ENCODE results near the gene DNAH10. TPM values are rescaled to one million over a fixed set of nuclear protein-coding genes. Genes with fewer than 3 reads are reported as not detected.
A peak's percentile ranks its signal among the peaks of the same experiment; 100 is the strongest.

DNAH10 gene
- total RNA-seq, 1 donor from 2014 or later = not detected

GRCh38 chr12:123754041-123754772 is 7.9 kb upstream of the DNAH10 start:
- Histone ChIP-seq H3K4me3 (no peak overlapping the region), H3K27me3 (ENCODE audit: low read depth) (no peaks in the 10 kb centered on the region), H3K9me3 (replicated peaks) (no peaks in the 10 kb centered on the region), H3K36me3 (peaks cover 86% of the 10 kb centered on the region), H3K4me1 (no peaks in the 10 kb centered on the region), H3K27ac (replicated peaks) (no peak overlapping the region)
- DNase-seq = no peak
- TF ChIP-seq, protein P1, sequence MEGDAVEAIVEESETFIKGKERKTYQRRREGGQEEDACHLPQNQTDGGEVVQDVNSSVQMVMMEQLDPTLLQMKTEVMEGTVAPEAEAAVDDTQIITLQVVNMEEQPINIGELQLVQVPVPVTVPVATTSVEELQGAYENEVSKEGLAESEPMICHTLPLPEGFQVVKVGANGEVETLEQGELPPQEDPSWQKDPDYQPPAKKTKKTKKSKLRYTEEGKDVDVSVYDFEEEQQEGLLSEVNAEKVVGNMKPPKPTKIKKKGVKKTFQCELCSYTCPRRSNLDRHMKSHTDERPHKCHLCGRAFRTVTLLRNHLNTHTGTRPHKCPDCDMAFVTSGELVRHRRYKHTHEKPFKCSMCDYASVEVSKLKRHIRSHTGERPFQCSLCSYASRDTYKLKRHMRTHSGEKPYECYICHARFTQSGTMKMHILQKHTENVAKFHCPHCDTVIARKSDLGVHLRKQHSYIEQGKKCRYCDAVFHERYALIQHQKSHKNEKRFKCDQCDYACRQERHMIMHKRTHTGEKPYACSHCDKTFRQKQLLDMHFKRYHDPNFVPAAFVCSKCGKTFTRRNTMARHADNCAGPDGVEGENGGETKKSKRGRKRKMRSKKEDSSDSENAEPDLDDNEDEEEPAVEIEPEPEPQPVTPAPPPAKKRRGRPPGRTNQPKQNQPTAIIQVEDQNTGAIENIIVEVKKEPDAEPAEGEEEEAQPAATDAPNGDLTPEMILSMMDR (IDR thresholded peaks at IDR 0.05; ENCODE audit: borderline replicate concordance) = no peak
- intact Hi-C loops (cut with micrococcal nuclease) = no loop called here

DNA sequence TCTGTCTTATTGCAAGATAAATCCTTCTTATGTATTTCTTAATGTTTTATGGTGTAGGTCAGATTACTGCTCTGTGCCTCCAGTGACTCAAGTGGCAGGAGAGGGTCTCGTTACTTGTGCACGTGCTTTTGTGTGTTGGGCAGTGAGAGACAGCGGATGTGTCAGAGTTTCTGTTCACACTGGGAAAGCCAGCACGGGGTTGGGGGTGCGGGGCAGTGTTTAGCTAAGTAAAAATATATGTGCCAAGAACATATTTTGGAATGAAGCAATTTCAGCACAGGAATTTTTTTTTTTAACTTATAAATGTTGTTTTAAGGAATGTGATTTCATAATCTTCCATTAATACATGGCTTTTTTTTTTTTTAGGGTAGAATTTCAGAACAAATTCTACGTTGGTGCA is 4.5 kb upstream of the DNAH10 start:
- H3K36me3 ChIP-seq = peaks cover 68% of the 10 kb centered on the region
- intact Hi-C loops (cut with micrococcal nuclease) = no loop called here

DNA sequence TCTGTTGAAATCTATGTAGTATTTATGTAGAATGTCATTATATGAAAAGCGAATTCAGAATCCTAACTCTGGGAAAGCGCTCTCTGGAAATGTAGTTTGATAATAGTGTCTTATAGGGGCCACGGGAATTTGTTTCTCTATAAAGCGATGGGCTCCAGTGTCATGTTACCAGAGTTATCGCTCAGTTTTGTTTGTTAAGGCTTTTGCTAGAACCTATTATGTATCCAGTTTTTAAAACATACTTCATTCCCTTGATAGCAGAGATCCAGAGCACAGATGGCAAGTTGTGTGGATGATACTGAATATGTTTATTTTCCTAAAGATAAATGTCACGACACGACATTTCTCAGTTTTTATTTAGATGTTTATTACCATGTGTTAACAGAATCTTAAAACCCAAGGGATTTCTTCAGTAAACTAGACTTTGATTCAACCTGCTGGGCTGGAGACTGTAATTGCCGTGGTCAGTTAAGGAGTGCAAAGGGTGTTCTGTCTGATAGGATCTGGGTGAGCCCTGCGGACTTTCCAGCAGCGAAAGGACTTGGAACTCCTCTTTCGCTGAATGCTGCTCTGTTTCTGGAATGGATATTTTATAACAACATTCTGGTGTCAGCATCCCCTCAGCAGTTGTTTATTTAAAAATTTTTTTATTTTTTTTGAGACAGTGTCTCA is 1.7 kb upstream of the DNAH10 start:
- DNase-seq = no peak
- peaks cover 14% of the 10 kb centered on the region for H3K4me1 ChIP-seq
- H3K27ac ChIP-seq (replicated peaks) = no peak overlapping the region
- H3K36me3 ChIP-seq = peaks cover 41% of the 10 kb centered on the region
- no peaks in the 10 kb centered on the region for H3K9me3 ChIP-seq (replicated peaks)
- H3K4me3 ChIP-seq = no peak overlapping the region
- intact Hi-C loops (cut with micrococcal nuclease) = no loop called here
- TF ChIP-seq, protein P1 (IDR thresholded peaks at IDR 0.05; ENCODE audit: borderline replicate concordance) = no peak
- H3K27me3 ChIP-seq (ENCODE audit: low read depth) = peaks cover 45% of the 10 kb centered on the region

More for the DNA sequence above, 4.5 kb upstream of the DNAH10 start:
- Histone ChIP-seq H3K4me1 (peaks cover 12% of the 10 kb centered on the region), H3K9me3 (replicated peaks) (no peaks in the 10 kb centered on the region), H3K4me3 (no peak overlapping the region), H3K27ac (replicated peaks) (no peak overlapping the region), H3K27me3 (ENCODE audit: low read depth) (peaks cover 19% of the 10 kb centered on the region)
- TF ChIP-seq, protein P1 (IDR thresholded peaks at IDR 0.05; ENCODE audit: borderline replicate concordance) = no peak
- no peak for DNase-seq

DNA sequence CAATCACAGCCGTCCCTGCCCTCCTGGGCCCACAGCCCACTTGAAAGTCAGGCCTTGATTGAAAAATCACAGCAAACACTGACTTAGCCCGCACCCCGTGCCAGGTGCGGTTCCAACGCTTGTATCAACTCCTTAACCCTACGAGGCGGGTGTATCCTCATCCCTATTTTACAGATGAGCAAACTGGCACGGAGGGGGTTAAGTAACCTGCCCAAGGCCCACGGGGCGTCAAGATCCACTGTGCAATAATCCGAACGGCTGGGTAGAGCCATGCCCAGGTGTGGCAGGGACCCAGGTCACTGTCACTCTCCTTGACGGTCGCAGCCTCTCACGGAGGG is 583 bp downstream of the DNAH10 start:
- H3K9me3 ChIP-seq (replicated peaks) = no peaks in the 10 kb centered on the region
- TF ChIP-seq, protein P1 (IDR thresholded peaks at IDR 0.05; ENCODE audit: borderline replicate concordance) = no peak
- peaks cover 14% of the 10 kb centered on the region for H3K4me1 ChIP-seq
- peak overlapping the region; percentile 55 for H3K4me3 ChIP-seq
- no peak for DNase-seq
- peaks cover 25% of the 10 kb centered on the region for H3K36me3 ChIP-seq
- H3K27ac ChIP-seq (replicated peaks) = no peak overlapping the region
- H3K27me3 ChIP-seq (ENCODE audit: low read depth) = peaks cover 57% of the 10 kb centered on the region
- intact Hi-C loops (cut with micrococcal nuclease) = no loop called here

DNA sequence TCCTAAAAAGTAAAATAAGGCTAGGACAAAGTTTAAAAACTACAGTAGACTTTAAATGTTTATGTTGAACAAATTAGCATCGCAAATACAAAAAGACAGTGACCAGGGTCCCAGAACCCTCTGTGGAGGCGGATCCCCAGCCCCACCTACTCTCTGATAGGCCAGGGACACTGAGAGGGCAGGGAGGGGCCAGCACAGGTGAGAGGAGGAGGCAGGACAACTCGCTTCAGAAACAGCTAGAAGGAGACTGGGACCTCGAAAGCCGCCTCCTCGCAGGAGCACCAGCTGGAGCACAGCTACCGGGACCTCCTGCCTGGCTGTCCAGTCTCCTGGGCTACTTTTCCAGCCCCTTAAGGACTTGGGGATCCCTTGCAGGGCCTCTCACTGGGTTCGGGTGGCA is 992 bp downstream of the DNAH10 start:
- DNase-seq = no peak
- intact Hi-C loops (cut with micrococcal nuclease) = no loop called here
- Histone ChIP-seq H3K27ac (replicated peaks) (no peak overlapping the region), H3K36me3 (peaks cover 25% of the 10 kb centered on the region), H3K9me3 (replicated peaks) (no peaks in the 10 kb centered on the region), H3K27me3 (ENCODE audit: low read depth) (peaks cover 61% of the 10 kb centered on the region), H3K4me1 (peaks cover 14% of the 10 kb centered on the region), H3K4me3 (no peak overlapping the region)
- TF ChIP-seq, protein P1 (IDR thresholded peaks at IDR 0.05; ENCODE audit: borderline replicate concordance) = no peak
